ENCODE results near the gene POU2AF3. TPM values are rescaled to one million over a fixed set of nuclear protein-coding genes. Genes with fewer than 3 reads are reported as not detected.

The POU2AF3 gene
- total and polyA plus RNA-seq, 12 donors = 0.18 to 2.0 (median 0.35) TPM; not detected in 4

GRCh38 chr11:111258046-111258445 is 40.3 kb upstream of the POU2AF3 start:
- intact Hi-C loops (cut with DNase I) = no loop called here
- no peaks in the 10 kb centered on the region for H3K36me3 ChIP-seq

GRCh38 chr11:111259896-111260295 is 38.5 kb upstream of the POU2AF3 start:
- WGBS, 2 donors = 86 to 87% methylated on average over 4 of the region's 4 CpGs
- DNase-seq = no peak
- Histone ChIP-seq H3K27me3 (peaks cover 0 to 40% (median 25%) of the 10 kb centered on the region in 7 donors), H3K4me1 (no peaks in the 10 kb centered on the region), H3K27ac (no peak overlapping the region), H3K4me3 (no peak overlapping the region), H3K36me3 (no peaks in the 10 kb centered on the region), H3K9me3 (no peaks in the 10 kb centered on the region)
- no peak for TF ChIP-seq CTCF (IDR thresholded peaks at IDR 0.05)
- intact Hi-C loops (cut with DNase I) = no loop called here
- ATAC-seq = no peak

More at GRCh38 chr11:111258046-111258445, 40.3 kb upstream of the POU2AF3 start:
- no peak overlapping the region for H3K27ac ChIP-seq
- H3K27me3 ChIP-seq = peaks cover 0 to 47% (median 25%) of the 10 kb centered on the region in 7 donors
- no peak for DNase-seq
- no peak overlapping the region for H3K4me3 ChIP-seq
- ATAC-seq = no peak
- no peak for TF ChIP-seq CTCF (IDR thresholded peaks at IDR 0.05)
- 88 to 89% methylated on average over 4 of the region's 4 CpGs for WGBS, 2 donors
- no peaks in the 10 kb centered on the region for H3K9me3 ChIP-seq
- no peaks in the 10 kb centered on the region for H3K4me1 ChIP-seq

- DNase-seq (no peak), ATAC-seq (no peak)
- no peak overlapping the region for H3K4me3 ChIP-seq
- H3K27ac ChIP-seq = no peak overlapping the region
- WGBS, 2 donors = 88 to 91% methylated on average over 4 of the region's 4 CpGs
- TF ChIP-seq CTCF (IDR thresholded peaks at IDR 0.05) = no peak
- intact Hi-C loops (cut with DNase I) = no loop called here
- no peaks in the 10 kb centered on the region for H3K9me3 ChIP-seq
- no peaks in the 10 kb centered on the region for H3K4me1 ChIP-seq
- peaks cover 0 to 40% (median 25%) of the 10 kb centered on the region in 7 donors for H3K27me3 ChIP-seq
- H3K36me3 ChIP-seq = no peaks in the 10 kb centered on the region
These were observed 37.5 kb upstream of the POU2AF3 start for GRCh38 chr11:111260811-111261210.

GRCh38 chr11:111264646-111265045 is 33.7 kb upstream of the POU2AF3 start:
- DNase-seq = no peak
- intact Hi-C loops (cut with DNase I) = no loop called here
- no peaks in the 10 kb centered on the region for H3K4me1 ChIP-seq
- WGBS, 2 donors = 47 to 73% methylated on average over 1 of the region's 1 CpG
- H3K36me3 ChIP-seq = no peaks in the 10 kb centered on the region
- no peaks in the 10 kb centered on the region for H3K9me3 ChIP-seq
- H3K27ac ChIP-seq = no peak overlapping the region
- peaks cover 0 to 27% (median 12%) of the 10 kb centered on the region in 7 donors for H3K27me3 ChIP-seq
- H3K4me3 ChIP-seq = no peak overlapping the region
- no peak for TF ChIP-seq CTCF (IDR thresholded peaks at IDR 0.05)
- ATAC-seq = no peak

All from heart right ventricle (tissue), 16 donors.